Neuronal stem cell (in vitro differentiated cells): ENCODE results near the gene VIPR1.

Experiments
- DNase-seq: peaks from one replicate; pipeline ENCODE4 v3.0.0-alpha.2; 2013; ENCODE audit warnings: low spot score
- H2AFZ ChIP-seq: one replicate; pipeline ENCODE4 v1.6.1; 2013; ENCODE audit warnings: mild to moderate bottlenecking, low read length, inconsistent platforms
- H2AK5ac ChIP-seq: 2 replicates; pipeline ENCODE4 v1.6.1; 2013; ENCODE audit warnings: low read depth, mild to moderate bottlenecking, inconsistent platforms, low read length, moderate library complexity, mixed read lengths
- H2BK120ac ChIP-seq: 2 replicates; pipeline ENCODE4 v1.6.1; 2013; ENCODE audit warnings: low read depth, mild to moderate bottlenecking, inconsistent platforms, low read length, moderate library complexity, mixed read lengths
- H2BK12ac ChIP-seq: one replicate; pipeline ENCODE4 v1.6.1; 2013; ENCODE audit warnings: low read length, inconsistent platforms
- H2BK15ac ChIP-seq: 2 replicates; pipeline ENCODE4 v1.6.1; 2013; ENCODE audit warnings: mild to moderate bottlenecking, low read length, inconsistent platforms, mixed read lengths
- H2BK5ac ChIP-seq: one replicate; pipeline ENCODE4 v1.6.1; 2013; ENCODE audit warnings: inconsistent platforms, mild to moderate bottlenecking, low read length, moderate library complexity
- H3K14ac ChIP-seq: one replicate; pipeline ENCODE4 v1.6.1; 2013; ENCODE audit warnings: low read length, inconsistent platforms
- H3K18ac ChIP-seq: 2 replicates; pipeline ENCODE4 v1.6.1; 2013; ENCODE audit warnings: low read length, inconsistent platforms
- H3K23ac ChIP-seq: 2 replicates; pipeline ENCODE4 v1.6.1; 2013; ENCODE audit warnings: low read depth, mild to moderate bottlenecking, mixed read lengths, low read length, inconsistent platforms; ENCODE audit not compliant: poor library complexity
- H3K27ac ChIP-seq: replicated peaks from 3 replicates; pipeline ENCODE4 v1.5.1; 2013; ENCODE audit warnings: low read length, inconsistent platforms
- H3K27me3 ChIP-seq, 3 experiments: 2 replicates each; pipeline ENCODE4 v1.6.1; 2013; ENCODE audit warnings: low read length in 3 of 3, mild to moderate bottlenecking in 2 of 3, inconsistent platforms in 1 of 3, low read depth in 1 of 3, mixed read lengths in 1 of 3, moderate library complexity in 1 of 3; ENCODE audit not compliant: control insufficient read depth in 3 of 3, insufficient read depth in 3 of 3
- H3K36me3 ChIP-seq, 2 donors: replicated peaks in 1 of 2; 2 replicates each; pipeline ENCODE4 v1.6.1; 2013; ENCODE audit warnings: low read length in 2 of 2; ENCODE audit not compliant: control insufficient read depth in 2 of 2, insufficient read depth in 2 of 2
- H3K4ac ChIP-seq: 2 replicates; pipeline ENCODE4 v1.6.1; 2013; ENCODE audit warnings: inconsistent platforms, mild to moderate bottlenecking, low read length, moderate library complexity
- H3K4me1 ChIP-seq, 2 donors: 1 replicate in 1 of 2; 2 replicates in 1 of 2; pipeline ENCODE4 v1.6.1; 2013; ENCODE audit warnings: low read length in 2 of 2, low read depth in 1 of 2; ENCODE audit not compliant: control insufficient read depth in 2 of 2, insufficient read depth in 1 of 2
- H3K4me2 ChIP-seq: one replicate; pipeline ENCODE4 v1.6.1; 2013; ENCODE audit warnings: mild to moderate bottlenecking, low read length, inconsistent platforms; ENCODE audit not compliant: insufficient read depth, poor library complexity, severe bottlenecking
- H3K4me3 ChIP-seq, 2 donors: 2 replicates each; pipeline ENCODE4 v1.5.1; 2013; ENCODE audit warnings: low read length in 2 of 2, mild to moderate bottlenecking in 2 of 2, inconsistent platforms in 1 of 2, moderate library complexity in 1 of 2
- H3K79me1 ChIP-seq: one replicate; pipeline ENCODE4 v1.6.1; 2013; ENCODE audit warnings: low read depth, mild to moderate bottlenecking, inconsistent platforms, low read length, moderate library complexity
- H3K9ac ChIP-seq: one replicate; pipeline ENCODE4 v1.6.1; 2013; ENCODE audit warnings: mild to moderate bottlenecking, low read depth, low read length, inconsistent platforms; ENCODE audit not compliant: poor library complexity
- H3K9me3 ChIP-seq, 2 donors: replicated peaks in 1 of 2; 2 replicates each; pipeline versions ENCODE3 to v1.6.1; 2013; ENCODE audit warnings: low read length in 2 of 2, mild to moderate bottlenecking in 2 of 2, inconsistent platforms in 1 of 2, low read depth in 1 of 2, mixed read lengths in 1 of 2, moderate library complexity in 1 of 2; ENCODE audit not compliant: control insufficient read depth in 2 of 2, insufficient read depth in 1 of 2
- H4K8ac ChIP-seq: one replicate; pipeline ENCODE4 v1.6.1; 2013; ENCODE audit warnings: low read depth, mild to moderate bottlenecking, inconsistent platforms, low read length, moderate library complexity
- H4K91ac ChIP-seq: one replicate; pipeline ENCODE4 v1.6.1; 2013; ENCODE audit warnings: low read length, low read depth, mild to moderate bottlenecking, inconsistent platforms; ENCODE audit not compliant: poor library complexity
- WGBS, 2 donors: extraction: QIAGEN DNeasy Blood & Tissue Kit; methylation state at CpG; one replicate each; pipeline ENCODE4 v1.1.7; 2013; ENCODE audit warnings: missing lambda C conversion rate in 2 of 2, mixed read lengths in 1 of 2; ENCODE audit not compliant: insufficient read length in 2 of 2, insufficient replicate concordance in 1 of 2; ENCODE audit errors: extremely low coverage in 2 of 2; 5-methylcytosine and 5-hydroxymethylcytosine counted together

Gene VIPR1

DNA sequence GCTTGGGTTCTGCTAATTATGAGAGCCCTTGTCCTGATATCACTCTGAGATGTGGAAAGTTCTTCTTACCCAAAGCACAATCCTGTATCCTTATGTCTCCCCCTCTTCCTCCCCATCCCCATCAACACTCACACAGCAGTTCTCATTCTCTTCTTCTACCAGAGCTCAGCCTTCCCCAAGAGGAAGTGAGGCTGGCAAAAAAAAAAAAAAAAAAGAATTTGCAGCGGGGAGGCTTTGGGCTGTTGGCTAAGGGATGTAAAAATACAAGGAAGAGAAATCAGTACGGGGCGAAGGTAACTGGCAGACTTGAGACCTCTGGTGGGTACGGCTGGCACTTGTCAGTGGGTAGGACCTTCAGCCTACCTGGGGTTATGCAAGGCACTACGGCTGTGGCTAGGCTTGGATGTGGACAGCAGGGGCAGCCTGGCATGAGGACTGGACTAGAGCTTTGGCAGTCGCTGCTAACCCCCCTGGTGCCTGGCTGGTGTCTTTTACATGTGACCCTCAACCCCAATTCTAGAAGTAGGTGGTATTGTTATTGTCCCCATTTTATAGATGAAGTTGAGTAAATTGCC is 5.4 kb downstream of the VIPR1 start:
- H3K18ac ChIP-seq = no peak overlapping the region
- H2BK120ac ChIP-seq = no peak overlapping the region
- H3K36me3 ChIP-seq = no peaks in the 10 kb centered on the region
- H2AK5ac ChIP-seq = no peak overlapping the region
- H2AFZ ChIP-seq = no peak overlapping the region
- no CpG with 5 or more reads among the region's 6 CpGs for WGBS, 2 donors
- no peak overlapping the region for H3K27ac ChIP-seq
- H4K91ac ChIP-seq = no peak overlapping the region
- no peak overlapping the region for H3K14ac ChIP-seq
- no peak overlapping the region for H2BK5ac ChIP-seq
- peaks cover 0 to 2% of the 10 kb centered on the region in 2 donors for H3K4me1 ChIP-seq
- H3K4ac ChIP-seq = no peak overlapping the region
- H2BK15ac ChIP-seq = no peak overlapping the region
- no peak overlapping the region for H3K23ac ChIP-seq
- no peak overlapping the region for H4K8ac ChIP-seq
- no peak for DNase-seq
- H3K4me2 ChIP-seq = no peak overlapping the region
- H3K79me1 ChIP-seq = peaks cover 1% of the 10 kb centered on the region
- no peak overlapping the region for H3K4me3 ChIP-seq
- H3K27me3 ChIP-seq = peaks cover 0 to 54% (median 9%) of the 10 kb centered on the region in 3 experiments
- H3K9me3 ChIP-seq = no peaks in the 10 kb centered on the region
- no peak overlapping the region for H2BK12ac ChIP-seq
- H3K9ac ChIP-seq = no peak overlapping the region

- no CpG with 5 or more reads among the region's 4 CpGs for WGBS, 2 donors
- no peak for DNase-seq
- no peak overlapping the region for H3K27ac ChIP-seq
Observed at GRCh38 chr3:42508562-42508961, 6.1 kb downstream of the VIPR1 start.

GRCh38 chr3:42509111-42509510 is 6.7 kb downstream of the VIPR1 start:
- H2BK120ac ChIP-seq = no peak overlapping the region
- H3K36me3 ChIP-seq = no peaks in the 10 kb centered on the region

More at GRCh38 chr3:42508562-42508961, 6.1 kb downstream of the VIPR1 start:
- no peaks in the 10 kb centered on the region for H3K4me1 ChIP-seq
- peaks cover 0 to 47% (median 2%) of the 10 kb centered on the region in 3 experiments for H3K27me3 ChIP-seq
- no peak overlapping the region for H3K4me3 ChIP-seq
- H2AFZ ChIP-seq = no peak overlapping the region
- no peaks in the 10 kb centered on the region for H3K79me1 ChIP-seq
- H3K4me2 ChIP-seq = no peak overlapping the region
- no peak overlapping the region for H3K14ac ChIP-seq
- no peak overlapping the region for H3K4ac ChIP-seq
- no peaks in the 10 kb centered on the region for H3K36me3 ChIP-seq
- H2BK120ac ChIP-seq = no peak overlapping the region
- no peak overlapping the region for H3K18ac ChIP-seq
- no peak overlapping the region for H3K9ac ChIP-seq
- H2BK15ac ChIP-seq = no peak overlapping the region
- H4K91ac ChIP-seq = no peak overlapping the region
- no peaks in the 10 kb centered on the region for H3K9me3 ChIP-seq
- no peak overlapping the region for H3K23ac ChIP-seq
- no peak overlapping the region for H2AK5ac ChIP-seq
- no peak overlapping the region for H2BK5ac ChIP-seq
- no peak overlapping the region for H2BK12ac ChIP-seq
- no peak overlapping the region for H4K8ac ChIP-seq

DNA sequence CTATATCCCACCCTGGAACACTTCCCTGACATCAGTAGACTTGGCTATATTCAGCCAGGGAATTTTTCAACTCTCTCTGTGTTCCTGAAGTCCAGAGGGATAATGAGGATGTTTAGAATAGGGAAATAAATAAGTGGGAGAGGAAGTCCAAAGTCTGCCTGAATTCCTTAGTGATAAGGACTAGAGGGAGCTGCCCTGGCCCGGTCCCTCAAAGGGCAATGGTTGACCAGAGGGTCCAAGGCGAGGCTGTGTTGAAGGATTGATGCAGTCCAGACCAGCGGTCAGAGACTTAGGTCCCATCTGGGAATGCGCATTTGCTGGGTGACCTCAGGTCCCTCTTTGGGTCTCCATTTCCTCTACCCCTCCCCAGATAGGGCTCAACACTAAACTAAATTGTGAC is 7.9 kb downstream of the VIPR1 start:
- no peak overlapping the region for H2BK5ac ChIP-seq
- no peak overlapping the region for H2BK15ac ChIP-seq
- DNase-seq = no peak
- no peak overlapping the region for H3K23ac ChIP-seq
- no peak overlapping the region for H3K9ac ChIP-seq
- no peak overlapping the region for H2AK5ac ChIP-seq
- no peak overlapping the region for H4K91ac ChIP-seq
- H3K4me1 ChIP-seq = no peaks in the 10 kb centered on the region
- H3K4me3 ChIP-seq = no peak overlapping the region
- peaks cover 0 to 32% (median 0%) of the 10 kb centered on the region in 3 experiments for H3K27me3 ChIP-seq
- H3K79me1 ChIP-seq = no peaks in the 10 kb centered on the region
- no peak overlapping the region for H4K8ac ChIP-seq
- H2BK120ac ChIP-seq = no peak overlapping the region
- no peak overlapping the region for H3K4me2 ChIP-seq
- H3K27ac ChIP-seq = no peak overlapping the region
- H3K36me3 ChIP-seq = no peaks in the 10 kb centered on the region
- no peak overlapping the region for H3K4ac ChIP-seq
- H3K14ac ChIP-seq = no peak overlapping the region
- H3K18ac ChIP-seq = no peak overlapping the region
- no peak overlapping the region for H2BK12ac ChIP-seq
- WGBS, 2 donors = no CpG with 5 or more reads among the region's 4 CpGs
- no peaks in the 10 kb centered on the region for H3K9me3 ChIP-seq
- H2AFZ ChIP-seq = no peak overlapping the region

More at GRCh38 chr3:42509111-42509510, 6.7 kb downstream of the VIPR1 start:
- peaks cover 0 to 42% (median 0%) of the 10 kb centered on the region in 3 experiments for H3K27me3 ChIP-seq
- no peaks in the 10 kb centered on the region for H3K79me1 ChIP-seq
- H3K23ac ChIP-seq = no peak overlapping the region
- no peak overlapping the region for H3K18ac ChIP-seq
- H3K4me3 ChIP-seq = no peak overlapping the region
- no peak for DNase-seq
- no peaks in the 10 kb centered on the region for H3K9me3 ChIP-seq
- no peak overlapping the region for H2AFZ ChIP-seq
- no peak overlapping the region for H3K9ac ChIP-seq
- H2AK5ac ChIP-seq = no peak overlapping the region
- no peak overlapping the region for H4K91ac ChIP-seq
- H3K4me2 ChIP-seq = no peak overlapping the region
- no peak overlapping the region for H3K4ac ChIP-seq
- no peak overlapping the region for H4K8ac ChIP-seq
- H3K27ac ChIP-seq = no peak overlapping the region
- no peaks in the 10 kb centered on the region for H3K4me1 ChIP-seq
- H2BK12ac ChIP-seq = no peak overlapping the region
- no peak overlapping the region for H2BK15ac ChIP-seq
- WGBS, 2 donors = no CpG with 5 or more reads among the region's 3 CpGs
- H3K14ac ChIP-seq = no peak overlapping the region
- H2BK5ac ChIP-seq = no peak overlapping the region
